Astrocyte of the cerebellum (primary cell): ENCODE measurements around the gene FLOT1.
A peak's percentile ranks its signal among the peaks of the same experiment; 100 is the strongest.

ENCODE experiments used
- DNase-seq: peaks from one replicate; pipeline ENCODE4 v3.0.0-alpha.2; 2011; ENCODE audit warnings: low read depth
- H3K4me3 ChIP-seq: 2 replicates; pipeline ENCODE4 v1.5.1; 2011; ENCODE audit warnings: mild to moderate bottlenecking, low read depth, low read length, moderate library complexity
- CTCF ChIP-seq: IDR thresholded peaks from 2 replicates; pipeline ENCODE4 v1.5.1; 2012; ENCODE audit warnings: low read length, low read depth, moderate library complexity, mild to moderate bottlenecking; ENCODE audit errors: missing control alignments
- in situ Hi-C: cut with HindIII; loops from 2 replicates; pipeline ENCODE4 v1.10.0; 2017; ENCODE audit warnings: low sequenced_read_pairs

The FLOT1 gene

GRCh38 chr6:30775104-30775503 lies 32.6 kb upstream of the FLOT1 start:
- no peak for DNase-seq
- H3K4me3 ChIP-seq, result no peak overlapping the region
- in situ Hi-C loops, result no loop called here
- TF ChIP-seq CTCF, result no peak

DNA sequence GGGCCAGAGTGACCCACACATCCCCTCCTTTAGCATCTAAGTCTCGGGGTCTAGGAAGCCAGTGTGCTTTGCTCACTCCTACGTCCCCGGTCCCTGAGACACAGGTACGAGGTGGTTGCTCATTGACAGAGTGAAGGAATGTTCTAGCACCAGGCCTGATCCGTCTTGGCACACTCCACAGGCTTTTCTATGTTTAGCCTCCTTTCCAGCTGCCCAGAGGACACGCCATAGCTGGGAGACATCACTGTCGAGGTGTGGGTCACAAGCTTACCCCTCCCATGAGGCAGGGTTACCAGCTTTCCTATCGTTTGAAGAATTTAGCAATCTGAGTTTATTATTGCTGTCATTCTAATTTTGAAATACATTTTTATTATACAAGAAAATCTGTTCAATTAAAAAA lies 32.2 kb upstream of the FLOT1 start:
- in situ Hi-C loops, result no loop called here
- TF ChIP-seq CTCF, result no peak
- no peak overlapping the region for H3K4me3 ChIP-seq
- no peak for DNase-seq

DNA sequence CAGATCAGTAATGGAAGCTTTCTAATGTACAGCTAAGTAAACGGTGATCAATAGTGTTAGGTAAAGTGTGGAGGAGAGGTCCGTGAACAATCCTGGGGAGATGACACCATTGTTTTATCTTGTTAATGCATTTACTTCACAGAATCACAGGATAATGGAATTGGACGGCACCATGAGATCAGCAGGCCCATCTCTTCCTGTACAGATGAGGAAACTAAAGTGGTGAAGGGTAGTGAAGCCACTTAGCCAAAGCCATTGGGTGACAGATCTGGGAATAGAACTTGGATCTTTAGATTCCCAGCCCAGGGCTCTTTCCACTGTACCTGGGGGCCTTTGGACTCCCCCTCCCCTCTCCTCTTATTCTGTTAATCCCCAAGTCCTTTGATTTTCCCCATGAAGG lies 28.1 kb upstream of the FLOT1 start:
- in situ Hi-C loops, result no loop called here
- no peak for DNase-seq
- H3K4me3 ChIP-seq, result no peak overlapping the region
- no peak for TF ChIP-seq CTCF

DNA sequence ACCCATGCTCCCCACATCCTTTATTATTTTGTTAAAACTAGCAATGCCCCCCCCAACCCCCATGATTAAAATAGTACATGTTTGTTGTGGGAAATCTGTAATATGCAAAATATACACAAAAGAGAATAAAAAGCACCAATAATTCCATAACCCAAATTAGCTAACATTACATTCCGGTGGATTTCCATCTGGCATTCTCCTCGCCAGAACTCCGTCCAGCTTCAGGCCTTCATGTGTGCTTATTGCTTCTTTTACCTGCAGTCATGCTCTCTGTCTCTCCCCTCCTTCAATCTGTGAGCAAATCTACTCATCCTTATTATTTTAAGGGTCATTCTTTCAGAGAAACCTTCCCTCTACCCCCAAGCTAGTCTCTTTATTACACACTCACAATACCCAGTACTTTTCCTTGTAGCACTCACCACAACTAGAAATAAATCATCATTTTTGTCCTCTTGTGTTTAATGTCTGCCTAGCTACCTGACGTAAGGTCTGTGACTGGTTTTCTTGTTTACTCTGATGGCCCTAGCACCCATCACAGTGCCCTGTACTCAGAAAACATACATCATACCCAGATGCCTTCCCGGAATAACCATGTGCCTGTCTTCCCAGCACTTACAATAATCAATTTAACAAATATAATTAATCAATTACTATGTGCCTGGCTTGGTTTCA lies 27.5 kb upstream of the FLOT1 start:
- DNase-seq, result no peak
- in situ Hi-C loops, result no loop called here
- no peak for TF ChIP-seq CTCF
- H3K4me3 ChIP-seq, result no peak overlapping the region

GRCh38 chr6:30769088-30769852 lies 26.8 kb upstream of the FLOT1 start:
- H3K4me3 ChIP-seq, result no peak overlapping the region
- in situ Hi-C loops, result no loop called here

DNA sequence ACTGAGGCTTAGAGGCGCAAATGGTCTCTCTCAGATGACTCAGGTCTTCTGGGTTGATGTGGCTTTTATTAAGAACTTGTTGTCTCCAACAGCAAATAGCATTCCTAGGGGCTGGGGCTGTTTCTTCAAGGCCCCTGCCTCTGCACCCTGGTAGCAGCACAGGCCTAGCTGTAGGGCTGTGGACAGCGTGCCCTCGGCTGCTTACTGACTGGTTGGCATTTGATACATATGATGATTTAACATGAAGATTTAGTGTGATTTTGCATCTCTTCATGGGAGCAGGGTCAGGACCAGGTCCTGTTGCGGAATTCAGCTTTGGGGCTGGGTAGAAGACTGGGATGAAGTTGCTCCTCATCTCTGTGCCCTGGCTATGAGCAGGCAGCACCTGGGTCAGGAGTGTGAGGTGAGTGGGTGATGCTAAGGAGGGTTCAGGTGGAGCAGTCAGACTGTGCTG lies 26.2 kb upstream of the FLOT1 start:
- in situ Hi-C loops, result no loop called here
- no peak for DNase-seq
- no peak overlapping the region for H3K4me3 ChIP-seq
- no peak for TF ChIP-seq CTCF

More at GRCh38 chr6:30769088-30769852, 26.8 kb upstream of the FLOT1 start:
- DNase-seq, result peak; percentile 81
- TF ChIP-seq CTCF, result no peak
